GM19351 (cell line): ENCODE results near the gene SPR.

Experiments
- ATAC-seq: cut with Tn5 transposase; IDR thresholded peaks from one replicate; pipeline ENCODE4 v1.9.1; 2021; ENCODE audit warnings: mild to moderate bottlenecking, moderate library complexity; ENCODE audit not compliant: unreplicated experiment

The SPR gene

GRCh38 chr2:72915320-72915906 is 28.2 kb downstream of the SPR start:
- ATAC-seq = no peak

GRCh38 chr2:72915907-72916742 is 28.9 kb downstream of the SPR start:
- ATAC-seq = peak; percentile 63

DNA sequence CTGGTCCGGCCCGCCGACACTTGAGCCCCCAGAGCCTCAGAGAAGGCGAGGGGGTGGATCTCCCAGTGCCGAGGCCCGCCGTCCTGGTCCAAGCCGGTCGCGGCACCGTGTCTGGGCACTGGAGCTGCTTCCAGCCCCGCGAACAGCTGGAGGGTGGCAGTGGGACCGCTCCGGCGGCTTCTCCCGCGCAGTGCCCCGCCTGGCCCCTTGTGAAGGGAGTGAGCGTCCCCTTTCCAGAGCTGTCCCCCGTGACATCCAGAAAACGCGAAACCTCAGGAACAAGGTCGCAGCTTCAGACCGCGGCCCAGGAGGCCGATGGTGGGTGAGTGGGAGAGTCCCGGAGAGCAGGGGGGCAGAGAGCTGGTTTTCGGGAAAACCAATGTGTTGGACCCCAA is 29.5 kb downstream of the SPR start:
- peak; percentile 16 for ATAC-seq

- ATAC-seq = peak; percentile 45
Measured at GRCh38 chr2:72917138-72917876, 30.1 kb downstream of the SPR start, which contains the start of gene EMX1. EMX1 (plus strand) TSS chr2:72917519; CDS start chr2:72917853, 334 bp downstream.

- peak; percentile 2 for ATAC-seq
Measured at GRCh38 chr2:72917877-72918553, 30.8 kb downstream of the SPR start.

GRCh38 chr2:72919414-72920317 is 32.5 kb downstream of the SPR start:
- ATAC-seq = no peak

DNA sequence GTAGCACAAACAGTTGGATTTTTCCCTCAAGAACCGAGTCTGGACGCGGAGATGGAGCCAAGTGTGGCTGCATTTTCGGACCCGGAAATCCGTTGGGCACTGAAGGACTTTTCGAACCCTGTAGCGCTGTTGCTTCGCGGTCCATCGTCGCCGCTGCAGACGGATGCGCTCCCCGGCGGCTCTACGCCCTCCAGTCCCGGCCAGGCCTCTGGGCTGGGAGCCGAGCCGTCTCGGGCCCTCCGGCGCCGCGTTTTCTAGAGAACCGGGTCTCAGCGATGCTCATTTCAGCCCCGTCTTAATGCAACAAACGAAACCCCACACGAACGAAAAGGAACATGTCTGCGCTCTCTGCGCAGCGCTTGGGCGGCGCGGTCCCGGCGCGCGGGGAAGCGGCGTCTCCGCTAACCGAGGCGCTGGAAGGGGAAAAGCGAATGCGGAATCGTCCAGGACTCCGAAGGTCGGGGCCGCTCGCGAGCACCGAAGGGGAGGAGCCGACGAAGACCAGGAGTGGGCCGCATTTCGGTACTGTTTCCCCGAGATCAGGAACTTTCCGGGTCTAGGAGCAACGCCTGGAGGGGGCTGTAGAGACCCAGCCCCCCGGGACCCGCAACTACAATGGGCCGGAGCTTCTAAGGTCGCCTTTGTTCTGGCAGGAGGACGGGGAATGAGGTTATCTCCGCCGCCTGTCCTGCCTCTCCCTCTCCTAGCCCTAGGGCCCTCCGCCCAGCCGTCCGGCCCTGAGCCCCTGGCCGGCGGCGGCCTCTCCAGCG is 33.3 kb downstream of the SPR start:
- no peak for ATAC-seq

- no peak for ATAC-seq
Measured at GRCh38 chr2:72921088-72921851, 34.1 kb downstream of the SPR start.

GRCh38 chr2:72921853-72922252 is 34.6 kb downstream of the SPR start:
- no peak for ATAC-seq

- peak; percentile 4 for ATAC-seq
Measured at GRCh38 chr2:72923833-72924352, 36.7 kb downstream of the SPR start.

DNA sequence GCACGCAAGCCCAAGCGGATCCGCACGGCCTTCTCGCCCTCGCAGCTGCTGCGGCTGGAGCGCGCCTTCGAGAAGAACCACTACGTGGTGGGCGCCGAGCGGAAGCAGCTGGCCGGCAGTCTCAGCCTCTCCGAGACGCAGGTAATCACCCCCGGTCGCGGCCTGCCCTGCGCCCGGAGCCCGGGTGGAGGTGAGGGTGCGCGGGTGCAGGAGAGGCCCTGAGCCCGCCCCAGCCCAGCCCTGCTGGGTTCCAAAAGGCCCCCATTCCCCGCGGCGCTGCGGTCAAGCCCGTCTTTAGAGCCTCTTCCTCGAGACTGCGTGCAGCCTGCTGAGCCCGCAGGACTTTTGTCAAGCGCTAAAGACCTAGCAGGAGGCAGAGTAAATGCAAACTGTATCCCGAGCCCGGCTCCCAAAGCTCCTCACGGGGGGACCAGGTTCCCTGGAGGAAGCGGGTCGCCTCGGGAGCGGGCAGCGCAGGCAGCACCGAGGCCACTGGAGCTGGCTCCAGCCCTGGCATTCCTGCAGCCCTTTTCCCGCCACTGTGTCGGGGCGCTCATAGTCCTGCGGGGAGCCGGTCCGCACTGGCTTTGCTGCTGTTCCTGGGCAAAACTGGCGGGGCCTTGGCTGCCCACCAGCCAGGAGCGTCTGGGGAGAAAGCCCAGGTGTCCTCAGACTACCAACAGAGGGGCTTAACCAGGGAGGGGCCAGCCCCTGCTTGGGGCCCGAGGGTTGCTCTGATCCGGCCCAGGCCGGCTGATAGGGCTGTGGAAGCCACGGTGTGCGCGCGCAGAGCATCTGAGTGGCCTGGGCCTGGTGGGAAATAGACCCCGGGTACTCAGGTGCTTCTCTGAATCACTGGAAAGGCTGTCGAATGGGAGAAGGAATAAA is 37.4 kb downstream of the SPR start:
- ATAC-seq = peak; percentile 45

- no peak for ATAC-seq
Measured at GRCh38 chr2:72925328-72925943, 38.2 kb downstream of the SPR start.

- no peak for ATAC-seq
Measured at GRCh38 chr2:72926368-72926767, 39.2 kb downstream of the SPR start.

DNA sequence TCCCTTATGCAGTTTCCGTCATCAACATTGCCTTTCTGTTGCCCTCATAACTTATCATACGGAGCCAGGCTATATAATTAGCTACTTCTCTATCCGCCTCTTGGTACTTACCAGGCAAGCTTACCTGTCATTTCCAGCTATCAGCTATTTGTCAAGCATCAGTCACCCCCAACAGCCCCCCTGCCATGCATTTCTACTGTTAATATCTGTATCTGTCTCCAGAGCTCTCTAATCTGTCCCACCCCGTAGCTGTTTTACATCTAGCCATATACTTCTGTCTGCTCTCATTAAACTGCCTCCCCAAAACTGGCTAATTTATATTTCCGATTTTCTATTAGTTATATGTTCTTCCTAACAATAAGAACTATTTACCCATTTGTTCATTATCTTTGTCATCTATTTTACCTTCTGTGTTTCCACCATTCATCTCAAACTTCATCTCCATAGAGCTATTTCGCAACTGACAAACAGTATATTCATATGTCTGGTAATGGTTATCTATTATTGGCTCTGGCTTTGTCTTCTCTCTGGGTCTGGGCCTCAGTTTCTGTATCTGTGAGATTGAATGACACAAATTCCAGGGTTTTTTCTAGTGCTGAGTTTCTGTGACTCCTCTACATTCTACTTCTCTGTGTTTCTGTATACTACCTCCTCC is 39.7 kb downstream of the SPR start:
- no peak for ATAC-seq

DNA sequence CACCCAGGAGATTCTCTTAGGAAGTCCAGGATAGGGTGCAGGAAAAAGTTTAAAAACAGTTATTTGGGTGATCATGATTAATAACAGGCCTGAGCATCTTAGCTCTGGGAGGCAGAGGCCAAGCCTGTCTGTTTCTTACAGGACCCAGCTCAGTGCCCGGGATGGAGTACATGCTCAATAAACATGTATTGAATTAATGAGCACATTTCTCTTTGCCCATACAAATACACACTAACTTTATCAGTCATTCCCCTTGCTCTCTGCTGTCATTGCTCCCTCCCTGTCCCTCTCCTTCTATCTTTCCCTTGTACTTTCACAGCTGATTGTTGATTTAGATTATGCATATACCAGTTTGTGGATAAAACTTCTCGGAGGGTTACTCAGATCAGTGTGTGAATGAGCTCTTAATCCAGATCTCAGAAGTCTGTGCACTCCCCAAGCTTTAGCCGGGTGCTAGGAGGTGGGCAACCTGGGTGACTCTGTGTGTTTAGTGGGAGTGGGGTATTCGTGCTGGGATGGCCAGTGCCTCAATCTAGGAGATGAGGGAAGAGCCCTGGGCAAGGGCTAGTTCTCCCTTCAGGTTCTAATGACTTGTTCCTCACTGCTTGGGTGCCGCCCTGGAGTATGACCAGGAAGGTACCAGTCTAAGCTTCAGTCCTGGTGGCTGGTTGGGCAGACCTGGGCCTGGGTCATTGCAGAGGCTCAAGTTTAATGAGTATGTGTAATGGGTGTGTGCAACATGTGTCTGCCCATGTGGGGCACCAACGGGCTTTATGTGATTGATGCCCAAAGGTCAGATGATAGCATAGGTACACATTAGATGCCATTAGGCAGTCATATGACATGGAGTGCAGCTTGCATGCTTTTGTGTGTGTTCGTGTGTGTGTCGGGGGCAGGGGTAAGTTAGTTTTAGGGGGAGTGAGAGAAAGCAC is 40.7 kb downstream of the SPR start:
- no peak for ATAC-seq
